Colonic mucosa (tissue), 4 donors: ENCODE data around the gene SMIM44. TPM values are rescaled to one million over a fixed set of nuclear protein-coding genes. Genes with fewer than 3 reads are reported as not detected.

ENCODE experiments used
- DNase-seq: peaks from one replicate; pipeline ENCODE4 v3.0.0-alpha.2; 2020
- H3K27ac ChIP-seq: fragments of 200-600 bp; one replicate; pipeline ENCODE4 v1.8.0; 2021
- H3K27me3 ChIP-seq: fragments of 200-600 bp; one replicate; pipeline ENCODE4 v1.8.0; 2021
- H3K36me3 ChIP-seq: fragments of 200-600 bp; one replicate; pipeline ENCODE4 v1.8.0; 2021
- H3K4me1 ChIP-seq: fragments of 200-600 bp; one replicate; pipeline ENCODE4 v1.8.0; 2021; ENCODE audit warnings: mild to moderate bottlenecking
- H3K4me3 ChIP-seq: fragments of 200-600 bp; one replicate; pipeline ENCODE4 v1.8.0; 2021
- H3K9ac ChIP-seq, 2 donors: one replicate each; pipeline ENCODE4 v1.7.0; 2013; ENCODE audit warnings: control low read depth in 2 of 2, low read depth in 2 of 2, low read length in 2 of 2
- H3K9me3 ChIP-seq: fragments of 200-600 bp; one replicate; pipeline ENCODE4 v1.8.0; 2021
- CTCF ChIP-seq: fragments of 200-600 bp; IDR thresholded peaks from one replicate; pipeline ENCODE4 v1.8.0; 2022; ENCODE audit warnings: antibody characterized with exemption, mild to moderate bottlenecking
- intact Hi-C: fragments of 100-400 bp; cut with DNase I; formaldehyde crosslinking; loops from one replicate; pipeline ENCODE4 v1.14.1; 2022
- total RNA-seq, 2 donors: library from RNA; stranded (reverse); fragmentation: NEBNext Ultra II Directional in 1 of 2; extraction: Animal tissue kit (Norgen Biotek cat#: 25700) in 1 of 2; gene quantifications; one replicate each; pipeline ENCODE4 v1.2.1, GENCODE V29; 2021
- donor health status: healthy.
- donor health status: DM: no; HTN: no; CAD: no.
- donor health status: DM: no; HTN: no; CAD: no.

SMIM44 gene
- total RNA-seq, 2 donors from 2014 or later: 4.3 to 6.2 TPM

- intact Hi-C loops: no loop called here
- H3K4me1 ChIP-seq: peaks cover 5% of the 10 kb centered on the region
- peak overlapping the region; percentile 82 to 92 for H3K9ac ChIP-seq
- DNase-seq: peak; percentile 45
- no peaks in the 10 kb centered on the region for H3K27me3 ChIP-seq
- H3K4me3 ChIP-seq: peak overlapping the region; percentile 74
- no peak overlapping the region for H3K27ac ChIP-seq
- TF ChIP-seq CTCF: no peak
- no peaks in the 10 kb centered on the region for H3K9me3 ChIP-seq
- H3K36me3 ChIP-seq: no peaks in the 10 kb centered on the region
Measured at GRCh38 chr19:3507371-3508120, 24.3 kb upstream of the SMIM44 start.

GRCh38 chr19:3506384-3507340, 23.4 kb upstream of the SMIM44 start:
- H3K36me3 ChIP-seq: no peaks in the 10 kb centered on the region
- no peak for TF ChIP-seq CTCF
- H3K27me3 ChIP-seq: no peaks in the 10 kb centered on the region
- H3K9me3 ChIP-seq: no peaks in the 10 kb centered on the region
- intact Hi-C loops: no loop called here
- H3K27ac ChIP-seq: peak overlapping the region; percentile 69
- peak overlapping the region; percentile 82 to 92 for H3K9ac ChIP-seq
- DNase-seq: peak; percentile 45
- peaks cover 5% of the 10 kb centered on the region for H3K4me1 ChIP-seq
- peak overlapping the region; percentile 74 for H3K4me3 ChIP-seq

DNA sequence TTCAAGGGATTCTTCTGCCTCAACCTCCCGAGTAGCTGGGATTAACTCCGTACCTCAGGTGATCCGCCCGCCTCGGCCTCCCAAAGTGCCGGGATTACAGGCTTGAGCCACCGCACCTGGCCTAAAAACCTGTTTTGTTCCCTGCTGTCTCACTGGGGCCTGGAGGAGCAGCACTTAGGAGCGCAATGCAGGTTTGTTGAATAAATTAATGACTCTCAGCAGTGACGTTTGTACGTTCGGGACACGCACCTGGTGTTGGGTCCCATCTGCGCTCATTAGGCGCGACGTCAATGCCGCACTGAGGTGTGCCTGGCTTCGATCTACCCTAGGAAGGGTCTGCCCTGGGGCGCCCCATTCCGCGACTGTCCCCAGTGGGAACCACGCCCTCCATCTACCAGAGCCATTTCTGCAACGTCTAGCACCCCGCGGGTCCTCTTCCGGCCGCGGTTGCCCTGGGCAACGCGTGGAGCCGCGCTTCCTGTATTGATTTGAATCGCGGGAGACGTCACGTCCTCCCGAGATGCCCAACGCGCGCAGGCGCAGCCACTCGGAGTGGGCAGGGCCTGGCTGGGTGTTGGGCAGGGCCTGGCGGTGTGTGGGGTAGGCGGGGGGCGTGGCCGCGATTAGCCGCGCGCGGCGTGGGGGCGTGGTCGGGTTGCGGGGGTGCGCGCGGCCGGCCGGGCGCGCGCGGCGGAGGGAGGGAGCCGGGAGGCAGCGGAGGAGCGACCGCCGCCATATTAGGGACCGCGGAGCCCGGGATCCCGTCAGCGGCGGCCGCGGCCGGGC, 22.6 kb upstream of the SMIM44 start, which contains the start of gene FZR1:
Gene FZR1 (plus strand): TSS at position 714 of the 786 bp plus-strand sequence. CDS start 16,679 bp downstream, outside the sequence.
- H3K4me3 ChIP-seq: peak within 1 kb of the TSS; percentile 74
- no peaks in the 10 kb centered on the region for H3K36me3 ChIP-seq
- intact Hi-C loops: no loop called here
- peak within 1 kb of the TSS; percentile 88 for H3K27ac ChIP-seq
- H3K27me3 ChIP-seq: no peaks in the 10 kb centered on the region
- TF ChIP-seq CTCF: no peak
- DNase-seq: peak; percentile 99
- H3K9ac ChIP-seq: peak within 1 kb of the TSS; percentile 89 to 92
- H3K4me1 ChIP-seq: peaks cover 5% of the 10 kb centered on the region
- H3K9me3 ChIP-seq: no peaks in the 10 kb centered on the region

DNA sequence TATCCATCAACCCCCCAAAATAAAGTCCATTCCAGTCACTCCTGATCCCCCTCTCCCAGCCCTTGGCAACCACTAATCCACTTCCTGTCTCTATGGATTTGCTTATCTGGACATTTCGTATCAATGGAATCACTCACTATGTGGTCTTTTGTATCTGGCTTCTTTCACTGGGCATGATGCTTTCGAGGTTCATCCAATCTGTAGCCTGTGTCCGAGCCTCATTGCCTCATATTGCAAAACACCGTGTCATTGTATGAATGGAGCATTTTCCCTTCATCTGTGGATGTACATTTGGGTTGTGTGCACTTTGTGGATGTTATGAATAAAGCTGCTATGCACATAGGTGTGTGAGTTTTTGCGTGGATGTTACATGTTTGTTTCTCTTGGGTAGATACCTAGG, 21.5 kb upstream of the SMIM44 start:
- H3K4me3 ChIP-seq: no peak overlapping the region
- no peak for TF ChIP-seq CTCF
- H3K4me1 ChIP-seq: peaks cover 7% of the 10 kb centered on the region
- peak overlapping the region in 1 of 2 donors; percentile 2 for H3K9ac ChIP-seq
- no peak for DNase-seq
- H3K9me3 ChIP-seq: no peaks in the 10 kb centered on the region
- H3K27ac ChIP-seq: no peak overlapping the region
- H3K27me3 ChIP-seq: no peaks in the 10 kb centered on the region
- intact Hi-C loops: no loop called here
- no peaks in the 10 kb centered on the region for H3K36me3 ChIP-seq

DNA sequence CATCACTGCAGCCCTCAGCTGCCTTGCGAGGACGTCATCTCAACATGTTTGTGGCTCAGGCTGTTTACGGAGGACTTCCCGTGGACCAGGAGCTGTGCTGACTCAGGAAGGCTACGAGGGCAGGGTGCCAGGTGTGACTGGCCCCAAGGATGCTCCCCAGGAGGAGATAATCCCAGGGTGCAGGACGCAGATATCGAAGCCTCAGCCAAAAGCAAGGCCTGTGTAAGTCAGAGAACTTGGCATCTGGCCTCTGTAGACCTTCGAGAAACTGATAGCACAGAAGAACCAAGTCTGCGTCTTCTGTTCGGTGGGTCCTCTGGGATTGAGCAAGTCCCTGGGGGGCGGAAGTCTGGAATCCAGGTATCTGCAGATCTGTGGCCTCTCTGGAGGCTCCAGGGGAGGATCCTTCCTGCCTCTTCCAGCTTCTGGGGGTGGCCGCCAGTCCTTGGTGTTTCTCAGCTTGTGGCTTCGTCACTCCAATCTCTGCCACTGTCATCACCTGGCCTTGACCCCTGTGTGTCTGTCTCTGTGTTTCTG, 19.9 kb upstream of the SMIM44 start:
- H3K4me3 ChIP-seq: no peak overlapping the region

More for the DNA sequence above, 19.9 kb upstream of the SMIM44 start:
- DNase-seq: no peak
- H3K4me1 ChIP-seq: peaks cover 12% of the 10 kb centered on the region
- no peaks in the 10 kb centered on the region for H3K27me3 ChIP-seq
- no peaks in the 10 kb centered on the region for H3K36me3 ChIP-seq
- H3K9me3 ChIP-seq: no peaks in the 10 kb centered on the region
- intact Hi-C loops: no loop called here
- no peak overlapping the region for H3K27ac ChIP-seq
- no peak for TF ChIP-seq CTCF
- no peak overlapping the region for H3K9ac ChIP-seq
